ENCODE measurements around the gene MFNG. TPM values are rescaled to one million over a fixed set of nuclear protein-coding genes. Genes with fewer than 3 reads are reported as not detected.
"Not testable (repeated sequence)": the region's sequence is repeated elsewhere in the genome, so short reads cannot be mapped to it uniquely, and the experiment has no call there.

Gene MFNG
- total RNA-seq, 2 donors from 2014 or later = 3.0 to 7.3 TPM

DNA sequence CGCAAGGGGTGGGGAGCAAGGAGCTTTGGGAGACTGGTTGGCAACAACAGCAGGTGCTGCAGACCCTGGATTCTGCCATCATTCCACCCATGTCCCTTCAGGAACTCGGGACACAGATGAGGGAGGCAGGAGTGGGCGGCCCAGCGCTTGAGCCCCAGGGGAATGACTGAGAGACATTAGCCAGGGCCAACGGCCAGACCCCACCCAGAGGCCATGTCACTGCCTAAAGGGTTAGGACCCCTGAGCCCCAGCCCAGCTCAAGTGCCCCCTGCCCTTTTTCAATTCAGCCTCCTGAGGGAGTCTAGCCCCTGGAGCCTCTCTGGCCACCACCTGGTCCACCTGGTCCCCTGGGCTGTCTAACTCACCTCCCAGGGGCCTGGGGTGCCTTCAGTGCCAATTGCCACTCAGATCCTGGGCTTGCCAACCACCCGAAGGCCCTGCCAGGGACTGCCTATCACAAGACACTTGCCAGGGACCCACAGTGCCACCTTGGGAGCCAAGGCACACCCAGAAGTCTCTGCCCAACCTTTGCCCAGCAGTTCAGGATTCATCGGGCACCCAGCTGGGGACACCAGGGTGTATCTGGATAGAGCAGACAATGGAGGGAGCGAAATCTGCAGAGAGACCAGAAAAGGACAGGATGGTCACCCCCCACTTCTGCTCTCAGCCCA is 16.6 kb downstream of the MFNG start:
- no peak for TF ChIP-seq POLR2A (IDR thresholded peaks at IDR 0.05)
- no peak for TF ChIP-seq CTCF (IDR thresholded peaks at IDR 0.05)
- H3K4me1 ChIP-seq = no peaks in the 10 kb centered on the region
- intact Hi-C loops (cut with DNase I) = no loop called here
- H3K4me3 ChIP-seq = no peak overlapping the region
- DNase-seq (no peak), ATAC-seq (no peak)
- H3K36me3 ChIP-seq (replicated peaks in 1 of 2; ENCODE audit: insufficient read depth in 1 of 2, low read depth in 2 of 2) = no peaks in the 10 kb centered on the region
- H3K9me3 ChIP-seq = no peaks in the 10 kb centered on the region
- no peak overlapping the region for H3K27ac ChIP-seq
- 72 to 76% methylated on average over 7 to 8 of the region's 8 CpGs for WGBS, 2 donors
- no peaks in the 10 kb centered on the region for H3K27me3 ChIP-seq

GRCh38 chr22:37468201-37468695 is 17.9 kb downstream of the MFNG start:
- H3K4me1 ChIP-seq; H3K27me3 ChIP-seq; H3K36me3 ChIP-seq (replicated peaks in 1 of 2; ENCODE audit: insufficient read depth in 1 of 2, low read depth in 2 of 2); H3K4me3 ChIP-seq; H3K27ac ChIP-seq; intact Hi-C loops (cut with DNase I); H3K9me3 ChIP-seq; DNase-seq; ATAC-seq: not testable (repeated sequence)
- 89 to 91% methylated on average over 14 of the region's 14 CpGs for WGBS, 2 donors

GRCh38 chr22:37467391-37467955 is 18.7 kb downstream of the MFNG start:
- no peak overlapping the region for H3K4me3 ChIP-seq
- H3K4me1 ChIP-seq = no peaks in the 10 kb centered on the region
- intact Hi-C loops (cut with DNase I) = no loop called here
- WGBS, 2 donors = 60 to 84% methylated on average over 4 to 14 of the region's 14 CpGs
- no peaks in the 10 kb centered on the region for H3K36me3 ChIP-seq (replicated peaks in 1 of 2; ENCODE audit: insufficient read depth in 1 of 2, low read depth in 2 of 2)
- H3K27me3 ChIP-seq = no peaks in the 10 kb centered on the region
- no peak overlapping the region for H3K27ac ChIP-seq
- no peaks in the 10 kb centered on the region for H3K9me3 ChIP-seq
- TF ChIP-seq CTCF (IDR thresholded peaks at IDR 0.05) = no peak
- no peak for TF ChIP-seq POLR2A (IDR thresholded peaks at IDR 0.05)
- no peak for ATAC-seq
- no peak for DNase-seq

GRCh38 chr22:37464181-37464580 is 22.0 kb downstream of the MFNG start:
- H3K4me1 ChIP-seq = no peaks in the 10 kb centered on the region
- H3K27ac ChIP-seq = no peak overlapping the region
- H3K36me3 ChIP-seq (replicated peaks in 1 of 2; ENCODE audit: insufficient read depth in 1 of 2, low read depth in 2 of 2) = no peaks in the 10 kb centered on the region
- no peaks in the 10 kb centered on the region for H3K27me3 ChIP-seq
- H3K9me3 ChIP-seq = no peaks in the 10 kb centered on the region
- no peak for TF ChIP-seq POLR2A (IDR thresholded peaks at IDR 0.05)
- TF ChIP-seq CTCF (IDR thresholded peaks at IDR 0.05) = no peak
- H3K4me3 ChIP-seq = no peak overlapping the region
- ATAC-seq (no peak), DNase-seq (no peak)
- WGBS, 2 donors = 52 to 61% methylated on average over 4 of the region's 4 CpGs
- intact Hi-C loops (cut with DNase I) = no loop called here

GRCh38 chr22:37462983-37463382 is 23.2 kb downstream of the MFNG start:
- Histone ChIP-seq H3K27ac (no peak overlapping the region), H3K4me1 (no peaks in the 10 kb centered on the region), H3K36me3 (replicated peaks in 1 of 2; ENCODE audit: insufficient read depth in 1 of 2, low read depth in 2 of 2) (no peaks in the 10 kb centered on the region), H3K27me3 (no peaks in the 10 kb centered on the region), H3K4me3 (no peak overlapping the region), H3K9me3 (no peaks in the 10 kb centered on the region)
- no peak for ATAC-seq
- TF ChIP-seq POLR2A (IDR thresholded peaks at IDR 0.05) (no peak), CTCF (IDR thresholded peaks at IDR 0.05) (no peak)
- intact Hi-C loops (cut with DNase I) = no loop called here
- WGBS, 2 donors = 0 to 10% methylated on average over 5 of the region's 5 CpGs
- DNase-seq = peak in 1 of 4 donors; percentile 39
